ENCODE data around the gene MAK. TPM values are rescaled to one million over a fixed set of nuclear protein-coding genes. Genes with fewer than 3 reads are reported as not detected.
A peak's percentile ranks its signal among the peaks of the same experiment; 100 is the strongest.

Gene MAK
- total and polyA plus RNA-seq, 2 of the 13 experiments (the other 11 are each of a cell fraction or from before 2014, with no cell fraction given) = 0.04 TPM; not detected in 1

- TF ChIP-seq ZNF407 (CRISPR knock-in tag; IDR thresholded peaks at IDR 0.05; ENCODE audit: not compliant biosample characterization) (peak; percentile 13), THAP11 (CRISPR knock-in tag; IDR thresholded peaks at IDR 0.05) (0 out of 2 replicates have a peak, but pooled peaks have one; percentile 25), CAMTA2 (CRISPR knock-in tag; IDR thresholded peaks at IDR 0.05; ENCODE audit: borderline replicate concordance) (peak; percentile 62; the same call in 1 of the 2 replicates), ZNF619 (CRISPR knock-in tag; IDR thresholded peaks at IDR 0.05) (0 out of 2 replicates have a peak, but pooled peaks have one; percentile 0), UBTF (CRISPR knock-in tag; IDR thresholded peaks at IDR 0.05) (peak; percentile 88), ZNF253 (CRISPR knock-in tag; IDR thresholded peaks at IDR 0.05; ENCODE audit: borderline replicate concordance) (peak; percentile 18; the same call in 1 of the 2 replicates), TBL1XR1 (IDR thresholded peaks at IDR 0.05; ENCODE audit: borderline replicate concordance, low read length, partially characterized antibody) (no peak), KLF16 (CRISPR knock-in tag; IDR thresholded peaks at IDR 0.05) (peak in 1 of 2 experiments; percentile 66; a peak in 1 of 4 replicates), TBX3 (IDR thresholded peaks at IDR 0.05; ENCODE audit: borderline replicate concordance) (no peak), ZFY (CRISPR knock-in tag; IDR thresholded peaks at IDR 0.05) (peak; percentile 66), SAP130 (CRISPR knock-in tag; IDR thresholded peaks at IDR 0.05; ENCODE audit: low read depth) (peak; percentile 36; the same call in 1 of the 2 replicates), HDAC1 (CRISPR knock-in tag; IDR thresholded peaks at IDR 0.05) (peak; percentile 81), ZNF768 (CRISPR knock-in tag; IDR thresholded peaks at IDR 0.05) (peak; percentile 58; the same call in 1 of the 2 replicates), ZNF615 (CRISPR knock-in tag; IDR thresholded peaks at IDR 0.05; ENCODE audit: borderline replicate concordance) (no peak), ZNF20 (CRISPR knock-in tag; IDR thresholded peaks at IDR 0.05) (no peak), KMT2B (CRISPR knock-in tag; IDR thresholded peaks at IDR 0.05) (peak; percentile 31; the same call in 1 of the 2 replicates), HOXA9 (CRISPR knock-in tag; IDR thresholded peaks at IDR 0.05; ENCODE audit: borderline replicate concordance) (0 out of 2 replicates have a peak, but pooled peaks have one; percentile 59), CBFB (CRISPR knock-in tag; IDR thresholded peaks at IDR 0.05) (no peak), ZNF670 (CRISPR knock-in tag; IDR thresholded peaks at IDR 0.05; ENCODE audit: borderline replicate concordance) (no peak)
Observed at GRCh38 chr6:10720265-10720959, 117.9 kb downstream of the MAK start (continued).
